NCI-H1694 treated with DMSO at 0.1 percent for 48 hours (cell line): ENCODE measurements around the gene NXPH3.
"Not testable (repeated sequence)": the region's sequence is repeated elsewhere in the genome, so short reads cannot be mapped to it uniquely, and the experiment has no call there.

ENCODE experiments used
- DNase-seq: peaks from one replicate; lab custom pipeline; 2025; lab: John Stamatoyannopoulos, UW

The NXPH3 gene

GRCh38 chr17:49554694-49555494 is 20.8 kb upstream of the NXPH3 start:
- DNase-seq = no peak

- no peak for DNase-seq
These were observed 20.0 kb upstream of the NXPH3 start for GRCh38 chr17:49555495-49556222.

DNA sequence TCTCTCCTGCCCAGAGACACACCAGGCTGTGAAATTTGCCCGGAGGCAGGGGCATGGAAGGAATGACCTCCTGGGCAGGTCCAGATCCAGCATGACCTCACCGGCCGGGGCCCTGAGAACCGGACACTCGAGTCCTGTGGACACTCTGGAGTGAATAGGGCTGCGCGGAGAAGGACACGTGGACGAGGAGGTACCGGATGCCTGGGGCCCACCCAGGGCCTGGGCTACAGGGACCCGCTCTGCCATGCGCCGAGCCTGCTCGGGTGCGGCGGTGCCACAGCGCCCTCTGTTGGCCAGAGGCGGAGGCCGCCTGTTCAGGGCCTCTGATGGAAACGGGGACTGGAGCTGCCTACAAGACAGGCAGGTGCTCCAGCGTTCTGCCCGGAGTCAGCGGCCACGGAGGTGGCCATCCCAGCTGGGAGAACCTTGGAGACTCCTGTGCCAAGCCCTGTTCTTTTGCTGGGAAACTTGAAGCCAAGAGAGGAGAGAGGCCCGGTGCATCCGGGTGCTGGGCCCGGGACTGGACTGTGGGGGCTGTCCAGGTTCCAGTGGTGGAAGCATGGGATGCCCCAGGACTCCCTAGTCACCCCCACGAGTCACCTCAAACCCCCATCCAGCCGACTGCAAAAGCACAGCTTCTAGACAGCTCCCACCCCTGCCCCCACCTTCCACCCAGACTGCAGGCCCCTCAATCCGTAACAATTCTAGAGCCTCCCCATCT is 19.3 kb upstream of the NXPH3 start:
- peak; percentile 74 for DNase-seq

GRCh38 chr17:49557312-49558024 is 18.2 kb upstream of the NXPH3 start:
- DNase-seq = peak; percentile 73

DNA sequence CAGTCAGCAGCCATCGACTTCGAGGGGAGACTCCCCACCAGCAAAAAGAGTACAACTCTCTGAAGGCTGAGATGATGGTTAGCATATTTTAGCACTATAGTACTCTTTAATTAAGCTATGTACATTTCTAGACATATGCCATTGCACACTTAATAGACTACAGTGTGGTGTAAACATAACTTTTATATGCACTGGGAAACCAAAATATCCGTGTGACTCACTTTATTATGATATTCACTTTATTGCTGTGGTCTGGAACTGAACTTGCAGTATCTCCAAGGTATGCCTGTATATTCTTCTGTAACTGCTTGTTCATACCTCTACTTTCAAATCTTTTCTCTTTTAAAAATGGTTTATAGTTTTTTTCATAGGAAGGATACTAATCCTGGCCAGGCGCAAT is 11.0 kb upstream of the NXPH3 start:
- no peak for DNase-seq

- DNase-seq = no peak
These were observed 9.7 kb upstream of the NXPH3 start for GRCh38 chr17:49565948-49566491.

GRCh38 chr17:49566668-49567071 is 9.0 kb upstream of the NXPH3 start:
- no peak for DNase-seq

- DNase-seq = no peak
These were observed 8.6 kb upstream of the NXPH3 start for GRCh38 chr17:49567104-49567521.

DNA sequence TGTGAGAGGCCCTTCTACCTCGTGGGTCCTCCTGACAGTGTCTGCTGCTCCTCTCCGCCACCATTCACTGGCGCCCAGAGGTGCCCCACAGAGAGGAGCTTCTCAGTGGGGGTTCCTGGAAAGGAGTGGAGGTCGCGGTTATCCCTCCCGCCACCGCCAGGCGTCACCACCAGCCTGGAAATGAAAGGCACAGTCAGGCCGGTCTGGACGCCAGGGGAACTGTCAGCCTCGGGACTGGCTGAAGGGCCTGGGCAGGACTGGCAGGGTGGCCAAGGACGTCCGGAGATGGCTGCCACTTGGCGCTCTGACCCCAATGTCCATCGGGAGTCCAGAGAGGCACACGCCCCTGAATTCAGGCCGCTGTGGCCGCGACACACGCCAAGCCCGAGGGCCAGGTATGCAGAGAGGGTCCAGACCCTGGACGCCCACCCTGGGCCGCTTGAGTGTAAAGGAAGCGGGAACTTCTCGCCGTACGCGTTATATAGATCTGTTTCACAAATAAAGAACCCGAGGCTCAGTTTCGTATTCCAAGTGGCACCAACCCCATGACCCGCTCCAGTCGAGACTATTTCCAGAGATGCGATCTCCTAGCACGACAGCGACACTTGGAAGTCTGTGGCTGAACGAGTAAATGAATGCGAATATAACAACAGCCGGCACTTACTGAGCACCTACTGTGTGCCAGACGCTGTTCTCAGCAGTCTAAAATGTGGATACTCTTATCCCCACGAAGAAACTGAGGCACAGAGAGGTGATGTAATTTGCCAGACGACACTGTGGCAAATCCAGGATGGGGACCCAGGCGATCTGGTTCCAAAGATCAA is 7.6 kb upstream of the NXPH3 start:
- DNase-seq = peak; percentile 53

DNA sequence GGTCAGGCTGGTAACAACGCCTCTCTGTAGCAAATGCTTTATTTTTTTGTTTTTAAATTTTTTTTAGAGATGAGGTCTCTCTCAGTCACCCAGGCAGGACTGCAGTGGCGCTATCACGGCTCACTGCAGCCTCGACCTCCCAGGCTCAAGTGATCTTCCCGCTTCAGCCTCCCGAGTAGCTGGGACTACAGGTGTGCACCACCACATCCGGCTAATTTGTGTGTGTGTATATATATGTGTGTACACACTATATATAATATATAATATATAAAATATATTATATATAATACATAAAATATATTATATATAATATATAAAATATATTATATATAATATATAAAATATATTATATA is 7.0 kb upstream of the NXPH3 start:
- DNase-seq = not testable (repeated sequence)

DNA sequence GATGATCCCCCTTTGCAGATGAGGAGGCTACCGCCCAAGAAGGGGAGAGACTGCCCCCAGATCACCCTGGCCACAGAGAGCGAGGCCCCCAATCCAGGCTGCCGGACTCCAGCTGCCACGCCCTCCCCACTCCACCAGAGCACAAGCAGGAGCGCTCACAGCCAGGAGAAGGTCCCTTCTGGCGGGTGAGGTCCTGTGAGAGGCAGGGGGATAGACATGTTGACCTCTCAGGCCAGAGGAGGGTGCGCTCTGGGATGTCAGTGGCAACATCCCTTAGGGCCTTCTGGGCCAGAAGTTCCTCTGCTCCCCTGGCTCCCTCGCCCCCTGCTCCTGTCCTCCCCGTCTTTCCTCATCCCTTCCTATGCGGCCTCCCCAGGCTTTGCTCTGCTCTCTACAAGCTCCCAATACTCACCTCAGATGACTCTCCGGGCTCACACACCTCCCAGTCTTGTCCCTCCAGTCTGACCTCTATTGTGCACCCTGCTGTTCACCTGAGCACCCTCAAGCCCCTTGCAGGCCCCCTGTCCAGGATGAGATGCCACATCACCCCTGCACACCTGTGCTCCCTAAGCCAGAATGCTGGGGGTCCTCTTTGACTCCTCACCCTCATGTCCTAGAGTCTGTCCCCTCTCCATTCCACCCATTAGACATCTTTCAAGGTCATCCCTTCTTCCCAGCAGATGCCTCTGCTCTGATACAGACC is 5.0 kb upstream of the NXPH3 start:
- DNase-seq = no peak

GRCh38 chr17:49571283-49571682 is 4.4 kb upstream of the NXPH3 start:
- no peak for DNase-seq

- no peak for DNase-seq
These were observed 3.9 kb upstream of the NXPH3 start for GRCh38 chr17:49571764-49572163.

GRCh38 chr17:49572226-49572625 is 3.4 kb upstream of the NXPH3 start:
- DNase-seq = no peak

DNA sequence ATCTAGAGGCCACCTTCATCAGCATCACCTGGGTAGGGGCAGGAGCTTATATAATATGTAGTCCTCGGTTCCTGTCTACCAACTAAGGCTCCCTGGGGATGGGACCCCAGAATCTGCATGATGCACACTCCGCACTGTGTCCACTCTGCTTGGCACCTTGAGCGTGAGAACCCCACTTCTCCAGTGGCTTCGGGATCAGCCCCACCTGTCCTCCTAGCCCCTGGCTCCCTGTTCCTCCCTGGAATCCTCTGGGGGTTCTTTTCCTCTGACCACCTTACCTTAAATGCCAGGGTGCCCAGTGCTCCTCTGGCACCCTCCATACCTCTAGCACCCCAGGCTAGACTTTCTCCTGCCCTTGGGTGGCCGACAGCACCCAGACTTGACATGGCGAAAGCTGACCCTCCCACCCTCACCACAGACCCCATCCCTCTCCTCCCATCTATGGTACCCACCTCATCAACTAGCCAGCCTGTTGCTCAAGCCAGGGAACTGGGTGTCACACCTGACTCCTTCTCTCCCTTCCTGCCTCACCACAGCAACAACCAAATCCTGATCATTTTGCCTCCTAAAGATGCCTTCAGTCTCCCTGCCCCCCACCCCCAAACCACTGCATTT is 2.8 kb upstream of the NXPH3 start:
- DNase-seq = no peak

DNA sequence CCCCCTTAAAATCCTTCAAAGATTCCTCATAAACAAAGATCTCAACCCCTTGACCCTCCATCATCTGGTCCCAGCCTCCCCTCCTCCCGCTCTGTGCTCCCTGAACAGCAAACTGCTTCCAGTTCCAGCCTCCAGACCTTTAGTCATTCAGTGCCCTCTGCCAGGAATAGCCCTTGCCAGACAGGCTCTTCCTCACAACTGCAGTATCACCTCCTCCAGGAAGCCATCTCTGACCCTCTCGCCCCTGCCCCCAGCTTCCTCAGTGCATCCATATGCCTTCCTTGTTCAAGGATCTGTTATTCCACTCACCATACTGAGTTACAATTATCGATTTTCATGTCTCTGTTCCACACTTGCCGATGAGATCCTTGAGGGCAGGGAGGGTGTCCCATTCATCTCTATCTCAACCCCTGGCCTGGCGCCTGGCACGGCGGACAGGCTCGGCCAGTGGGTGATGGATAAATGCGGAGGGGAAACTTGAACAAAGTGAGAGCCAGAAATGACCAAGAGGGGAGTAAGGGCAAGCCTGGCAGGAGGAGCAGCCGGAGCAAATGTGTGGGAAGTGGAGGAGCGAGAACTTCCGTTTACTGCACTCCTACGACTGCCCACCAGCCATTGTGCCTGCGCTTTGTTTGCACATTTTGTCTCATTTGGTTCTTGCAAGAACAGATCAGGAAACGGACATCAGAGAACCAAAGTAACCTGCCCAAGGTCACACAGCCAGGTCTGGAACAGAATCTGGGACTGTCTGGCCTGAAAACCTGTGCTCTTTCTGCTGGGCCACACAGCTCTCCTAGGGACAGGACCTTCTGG is 2.0 kb upstream of the NXPH3 start:
- no peak for DNase-seq

GRCh38 chr17:49574323-49574781 is 1.3 kb upstream of the NXPH3 start:
- peak; percentile 46 for DNase-seq

DNA sequence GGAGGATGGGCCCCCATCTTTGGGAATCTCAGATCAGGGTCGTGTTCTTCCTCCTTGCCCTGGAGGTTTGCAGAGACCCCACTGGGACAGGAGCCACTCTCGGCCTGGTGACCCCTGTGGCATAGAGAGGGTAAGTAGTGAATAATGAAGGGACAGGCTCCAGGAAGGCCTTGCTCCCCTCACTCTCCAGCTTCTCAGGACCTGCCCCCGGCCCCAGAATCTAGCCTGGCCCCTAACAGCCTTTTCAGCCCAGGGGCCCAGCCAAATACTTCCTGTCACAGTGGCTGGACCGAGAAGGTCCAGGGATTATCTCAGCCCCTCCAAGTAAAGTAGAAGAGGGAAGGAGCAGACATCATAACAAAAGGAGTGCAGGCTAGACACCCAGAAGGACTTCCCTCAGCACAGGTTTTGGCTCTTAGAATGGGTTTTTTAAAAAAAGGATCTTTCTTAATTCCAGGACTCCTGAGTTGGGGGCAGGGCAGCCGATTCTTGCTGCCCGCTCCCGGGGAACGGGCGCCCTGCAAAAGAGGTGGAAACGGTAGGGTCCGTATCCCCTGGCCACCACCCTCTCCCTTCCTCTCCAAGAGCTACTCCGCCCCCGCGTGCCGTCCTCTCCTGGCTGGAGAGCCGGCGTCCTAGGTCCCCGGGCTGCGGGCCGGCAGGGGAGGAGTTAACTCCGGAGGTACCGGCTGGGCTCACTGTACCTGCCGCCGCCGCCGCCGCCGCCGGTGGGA is 559 bp upstream of the NXPH3 start:
- DNase-seq = peak; percentile 35
